ENCODE data around the gene CD14.

DNA sequence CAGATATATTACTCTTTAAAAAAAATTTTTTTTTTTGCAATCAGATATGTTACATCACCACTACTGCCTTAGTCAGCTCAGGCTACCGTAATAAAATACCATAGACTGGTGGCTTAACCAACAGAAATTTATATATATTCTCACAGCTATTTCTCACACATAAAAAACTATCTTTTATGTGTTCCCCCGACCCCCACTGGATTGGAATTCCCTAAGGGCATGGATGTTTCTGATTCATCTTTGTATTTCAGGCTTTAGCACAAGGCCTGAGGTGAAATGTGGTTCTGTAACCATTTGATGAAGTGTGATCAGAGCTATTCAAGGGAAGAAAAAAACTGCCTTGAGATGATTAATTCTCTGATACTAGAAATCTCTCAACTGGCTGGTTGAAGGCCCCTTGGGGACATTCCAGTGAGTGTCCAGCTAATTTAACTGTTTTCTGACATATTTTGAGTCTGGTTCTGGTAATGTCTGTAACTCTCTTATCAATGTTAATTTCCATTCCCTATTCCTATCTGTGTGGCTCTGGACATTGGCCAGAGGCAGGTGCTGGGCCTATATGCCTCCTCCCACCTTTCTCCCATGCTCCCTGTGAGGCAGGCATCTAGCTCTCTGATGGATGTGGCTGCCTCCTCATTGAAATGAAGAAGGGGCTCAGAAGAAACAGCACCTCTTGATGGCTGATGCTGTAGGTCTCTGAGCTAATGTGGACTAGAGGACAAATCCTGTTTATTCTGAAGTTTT, 2.5 kb downstream of the CD14 start:
- TF ChIP-seq POLR2A (IDR thresholded peaks at IDR 0.05; ENCODE audit: low read length) (no peak), GATA1 (IDR thresholded peaks at IDR 0.05; ENCODE audit: low read depth, low read length) (no peak)

All from erythroblast (primary cell).